Erythroblast (primary cell): ENCODE data around the gene WDR5B.
"Not testable (repeated sequence)": the region's sequence is repeated elsewhere in the genome, so short reads cannot be mapped to it uniquely, and the experiment has no call there.

Experiments
- DNase-seq, 2 experiments: peaks; one replicate each; lab custom pipeline; 2025; lab: John Stamatoyannopoulos, UW
- GATA1 ChIP-seq: IDR thresholded peaks from 2 replicates; pipeline ENCODE4 v1.6.1; 2011; ENCODE audit warnings: low read depth, mild to moderate bottlenecking, control low read depth, low read length, moderate library complexity
- POLR2A ChIP-seq: IDR thresholded peaks from 2 replicates; pipeline ENCODE4 v1.6.1; 2011; ENCODE audit warnings: mild to moderate bottlenecking, low read length

The WDR5B gene

DNA sequence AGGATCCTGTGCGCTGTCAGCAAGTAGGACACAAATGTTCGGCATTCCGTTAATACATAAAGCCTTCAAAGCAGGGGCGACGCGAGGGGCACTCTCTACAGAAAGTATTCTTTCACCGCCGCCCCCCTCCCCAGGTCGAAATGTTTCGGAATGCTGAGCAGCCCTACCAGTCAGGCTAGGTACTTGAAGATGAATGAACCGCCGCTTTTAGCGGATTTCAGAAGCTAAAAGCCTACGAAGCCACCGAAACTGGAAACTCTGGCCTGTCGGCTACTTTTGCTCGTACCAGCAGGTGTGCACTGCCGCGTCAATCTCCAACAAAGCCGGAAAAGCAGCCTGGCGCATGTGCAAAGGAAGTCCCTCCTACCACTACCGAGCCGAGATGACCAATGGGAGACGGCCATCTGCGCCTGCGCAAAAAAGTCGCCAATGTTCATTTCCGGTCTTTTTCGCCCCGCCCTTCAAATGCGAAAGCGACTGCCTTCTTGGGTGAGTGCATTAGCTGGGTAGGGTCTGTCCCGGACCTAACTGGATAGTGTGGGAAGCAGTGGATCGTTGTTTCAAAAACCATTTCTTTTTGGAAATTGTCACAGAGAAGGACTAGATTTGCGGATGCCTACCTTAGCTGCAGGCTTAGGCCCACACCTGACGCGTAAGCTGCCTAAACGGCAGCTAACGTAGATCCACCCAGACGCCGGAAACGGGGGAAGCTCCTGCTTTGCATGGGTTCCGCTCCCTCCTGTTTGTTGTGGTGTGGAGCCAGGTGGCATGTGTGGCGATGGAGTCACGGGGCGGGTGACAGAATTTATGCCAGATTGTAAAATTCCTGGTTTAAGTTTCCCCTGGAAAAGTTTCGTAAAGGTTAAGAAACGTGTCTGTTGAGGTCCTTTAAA, at the start of gene WDR5B:
WDR5B (minus strand) TSS at position 301 of the 893 bp plus-strand sequence. CDS start 534 bp downstream, outside the sequence.
- TF ChIP-seq GATA1 = no peak
- peak; percentile 99 for TF ChIP-seq POLR2A
- no peak for DNase-seq

DNA sequence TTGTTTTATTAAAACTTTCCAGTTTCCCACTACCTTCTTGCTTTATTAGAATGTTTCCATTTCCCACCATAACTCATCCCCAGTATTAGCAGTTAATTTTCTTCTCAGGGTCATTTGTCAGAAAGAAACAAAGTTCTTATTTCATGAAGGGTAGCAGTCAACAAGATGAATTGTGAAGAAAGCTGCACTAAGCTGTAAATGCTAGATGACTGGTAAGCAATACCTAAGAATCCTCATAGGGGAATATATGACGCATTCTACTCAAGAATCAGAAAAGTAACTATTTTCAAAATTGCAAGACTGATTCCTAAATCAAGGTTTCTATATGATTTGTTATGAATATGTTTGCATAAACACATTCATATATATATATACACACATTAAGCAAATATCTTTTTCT, 48.8 kb upstream of the WDR5B start:
- TF ChIP-seq POLR2A (no peak), GATA1 (no peak)
- DNase-seq = no peak

DNA sequence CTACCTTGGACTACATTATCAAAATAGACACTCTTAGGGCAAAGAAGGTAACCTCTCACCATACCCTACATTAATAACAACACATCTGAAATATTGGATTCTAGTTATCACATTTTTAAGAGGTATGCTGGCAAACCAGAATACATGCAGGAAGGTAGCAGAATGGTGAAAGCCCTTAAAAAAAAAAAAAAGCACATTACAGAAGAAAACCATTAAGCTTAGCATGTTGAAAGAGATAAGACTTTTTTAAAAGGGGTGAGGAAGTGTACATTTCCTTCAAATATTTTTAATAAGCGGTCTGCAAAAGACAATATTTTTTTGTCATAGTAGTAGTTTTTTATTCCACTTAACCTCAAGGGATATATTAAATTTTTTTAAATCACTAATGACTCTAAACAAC, 46.5 kb upstream of the WDR5B start:
- DNase-seq = no peak
- TF ChIP-seq POLR2A (no peak), GATA1 (no peak)

DNA sequence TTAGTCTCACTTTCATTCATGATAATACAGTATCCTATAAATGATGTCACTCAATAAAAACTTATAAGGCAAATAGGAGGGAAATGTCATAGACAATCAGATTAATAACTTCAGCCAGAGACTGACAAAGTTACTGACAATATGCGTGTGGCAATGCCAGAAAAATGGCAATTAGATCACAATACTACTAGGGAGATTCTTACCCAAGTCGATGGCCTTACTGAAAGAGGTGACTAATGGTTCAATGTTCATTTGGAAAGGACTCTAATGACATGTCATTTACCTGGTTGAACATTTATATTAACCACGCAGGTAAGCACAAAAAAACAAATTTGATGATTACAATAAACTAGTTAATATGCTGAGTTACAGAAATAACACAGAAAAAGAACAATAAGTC, 45.9 kb upstream of the WDR5B start:
- no peak for TF ChIP-seq POLR2A
- TF ChIP-seq GATA1 = no peak

DNA sequence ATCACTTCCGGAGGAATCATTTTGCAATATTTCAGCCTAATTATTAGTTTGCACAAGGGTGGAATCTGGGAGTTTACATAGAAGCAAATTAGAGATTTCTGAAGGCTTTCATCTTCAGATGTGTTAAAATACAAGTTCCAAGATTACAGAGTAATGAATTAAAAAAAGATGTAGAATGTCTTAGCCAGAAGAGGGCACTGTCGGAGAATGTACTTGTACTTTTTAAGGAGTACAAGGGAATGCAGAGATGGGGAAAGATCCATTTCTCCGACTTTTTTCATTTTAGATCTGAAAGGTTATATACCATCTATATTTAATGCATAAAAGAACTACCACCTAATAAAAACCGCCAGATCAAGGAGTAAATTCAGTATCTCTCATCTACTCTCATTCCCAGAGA, 43.1 kb upstream of the WDR5B start:
- TF ChIP-seq POLR2A = no peak
- no peak for TF ChIP-seq GATA1
- peak; percentile 49 to 68 for DNase-seq

More for the DNA sequence above, 45.9 kb upstream of the WDR5B start:
- DNase-seq = no peak

DNA sequence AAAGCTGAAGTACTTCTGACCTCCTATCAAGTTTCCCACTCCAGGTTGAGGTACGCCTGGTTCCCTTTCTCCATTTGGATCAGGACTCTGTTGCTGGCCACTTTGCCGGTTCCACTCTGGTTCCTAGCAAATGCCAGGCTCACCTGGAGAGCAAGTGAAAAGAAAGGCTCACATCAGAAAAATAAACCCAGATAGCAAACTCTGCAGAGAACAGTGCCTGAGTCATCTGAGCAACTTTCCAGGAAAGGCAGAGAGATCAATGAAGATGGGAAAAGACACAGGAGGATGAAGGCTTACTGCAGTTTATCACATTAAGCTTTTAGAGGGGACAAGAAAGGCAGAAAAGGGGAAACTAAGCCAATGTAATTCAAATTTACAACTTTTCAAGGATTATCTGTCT, 41.8 kb upstream of the WDR5B start:
- TF ChIP-seq POLR2A (no peak), GATA1 (no peak)
- DNase-seq = no peak

DNA sequence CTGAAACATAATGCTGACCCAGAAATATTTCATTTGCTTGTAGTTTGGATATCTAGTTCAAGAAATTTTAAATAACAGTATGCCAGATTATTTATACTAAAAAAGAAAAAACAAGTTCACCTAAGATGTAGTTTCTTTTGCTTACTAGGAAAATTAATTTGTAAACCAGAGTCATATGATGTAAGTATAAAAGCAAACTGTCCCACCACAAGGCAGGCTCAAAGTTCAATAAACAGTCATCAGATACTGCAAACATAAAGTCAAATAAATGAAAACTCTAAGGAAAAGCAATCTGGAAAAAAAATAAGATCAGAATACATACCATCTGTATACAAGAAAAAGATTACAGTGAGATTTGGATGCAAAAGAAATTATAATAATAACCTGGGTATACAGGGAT, 40.2 kb upstream of the WDR5B start:
- TF ChIP-seq GATA1 = no peak
- TF ChIP-seq POLR2A = no peak
- DNase-seq = no peak

DNA sequence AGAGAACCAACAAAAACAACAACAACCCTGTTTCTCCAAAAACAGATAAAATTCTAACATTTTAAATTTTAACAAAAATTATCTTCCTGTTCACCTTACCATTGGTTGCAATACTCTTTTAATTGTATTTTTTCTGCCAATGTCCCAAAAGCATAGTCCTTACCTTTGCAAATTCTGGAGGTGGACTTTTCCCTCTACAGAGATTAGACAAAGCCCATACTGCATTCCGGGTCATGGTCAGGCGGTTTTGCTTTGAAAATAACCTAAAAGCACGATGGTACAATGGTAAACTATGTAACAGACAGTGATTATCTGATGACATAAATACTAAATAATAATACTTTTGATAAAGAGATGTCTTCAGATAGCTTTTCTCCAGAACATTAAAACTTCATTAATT, 35.5 kb upstream of the WDR5B start:
- DNase-seq = no peak
- TF ChIP-seq GATA1 (no peak), POLR2A (no peak)

DNA sequence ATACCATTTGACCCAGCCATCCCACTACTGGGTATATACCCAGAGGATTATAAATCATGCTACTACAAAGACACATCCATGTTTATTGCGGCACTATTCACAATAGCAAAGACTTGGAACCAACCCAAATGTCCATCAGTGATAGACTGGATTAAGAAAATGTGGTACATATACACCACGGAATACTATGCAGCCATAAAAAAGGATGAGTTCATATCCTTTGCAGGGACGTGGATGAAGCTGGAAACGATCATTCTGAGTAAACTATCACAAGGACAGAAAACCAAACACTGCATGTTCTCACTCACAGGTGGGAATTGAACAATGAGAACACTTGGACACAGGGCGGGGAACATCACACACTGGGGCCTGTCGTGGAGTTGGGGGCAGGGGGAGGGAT, 32.4 kb upstream of the WDR5B start:
- not testable (repeated sequence) for DNase-seq

DNA sequence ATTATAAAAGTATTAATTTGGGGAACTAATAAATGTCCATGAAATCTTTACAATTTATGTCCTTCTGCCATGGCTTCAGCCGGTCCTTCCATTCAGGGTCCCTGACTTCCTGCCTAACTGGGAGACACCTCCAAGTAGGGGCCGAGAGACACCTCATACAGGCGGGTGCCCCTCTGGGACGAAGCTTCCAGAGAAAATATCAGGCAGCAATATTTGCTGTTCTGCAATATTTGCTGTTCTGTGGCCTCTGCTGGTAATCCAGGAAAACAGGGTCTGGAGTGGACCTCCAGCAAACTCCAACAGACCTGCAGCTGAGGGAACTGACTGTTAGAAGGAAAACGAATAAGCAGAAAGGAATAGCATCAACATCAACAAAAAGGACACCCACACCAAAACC, 28.6 kb upstream of the WDR5B start:
- not testable (repeated sequence) for DNase-seq

DNA sequence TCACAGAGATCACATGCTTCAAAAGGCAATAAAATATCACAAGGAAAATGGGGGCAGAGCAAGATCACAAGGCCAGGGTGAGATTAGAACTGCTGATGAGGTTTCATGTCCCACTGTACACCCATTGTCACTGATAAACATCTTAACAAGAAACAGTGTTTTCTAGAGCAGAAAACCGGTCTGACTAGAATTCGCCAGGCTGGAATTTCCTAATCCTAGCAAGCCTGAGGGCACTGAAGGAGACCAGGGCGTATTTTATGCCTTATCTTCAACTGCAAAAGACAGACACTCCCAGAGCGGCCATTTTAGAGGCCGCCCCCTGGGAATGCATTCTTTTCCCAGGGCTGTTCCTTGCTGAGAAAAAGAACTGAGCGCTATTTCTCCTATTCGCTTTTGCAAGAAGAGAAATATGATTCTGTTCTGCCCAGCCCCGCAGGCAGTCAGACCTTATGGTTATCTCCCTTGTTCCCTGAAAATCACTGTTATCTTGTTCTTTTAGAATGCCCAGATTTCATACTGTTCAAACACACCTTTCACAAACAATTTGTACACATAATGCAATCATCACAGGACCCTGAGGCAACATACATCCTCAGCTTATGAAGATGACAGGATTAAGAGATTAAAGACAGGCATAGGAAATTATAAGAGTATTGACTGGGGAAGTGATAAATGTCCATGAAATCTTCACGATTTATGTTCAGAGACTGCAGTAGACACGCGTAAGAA, 28.1 kb upstream of the WDR5B start:
- DNase-seq = peak in 1 of 2 experiments; percentile 14

DNA sequence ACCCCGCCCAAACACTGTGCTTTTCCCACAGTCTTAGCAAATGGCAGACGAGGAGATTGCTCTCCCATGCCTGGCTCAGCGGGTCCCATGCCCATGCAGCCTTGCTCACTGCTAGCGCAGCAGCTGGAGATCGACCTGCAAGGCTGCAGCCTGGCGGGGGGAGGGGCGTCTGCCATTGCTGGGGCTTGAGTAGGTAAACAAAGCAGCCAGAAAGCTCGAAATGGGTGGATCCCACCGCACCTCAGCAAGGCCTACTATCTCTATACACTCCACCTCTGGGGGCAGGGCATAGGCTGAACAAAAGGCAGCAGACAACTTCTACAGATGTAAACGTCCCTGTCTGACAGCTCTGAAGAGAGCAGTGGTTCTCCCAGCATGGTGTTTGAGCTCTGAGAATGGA, 27.2 kb upstream of the WDR5B start:
- no peak for DNase-seq
- TF ChIP-seq GATA1 (no peak), POLR2A (no peak)

DNA sequence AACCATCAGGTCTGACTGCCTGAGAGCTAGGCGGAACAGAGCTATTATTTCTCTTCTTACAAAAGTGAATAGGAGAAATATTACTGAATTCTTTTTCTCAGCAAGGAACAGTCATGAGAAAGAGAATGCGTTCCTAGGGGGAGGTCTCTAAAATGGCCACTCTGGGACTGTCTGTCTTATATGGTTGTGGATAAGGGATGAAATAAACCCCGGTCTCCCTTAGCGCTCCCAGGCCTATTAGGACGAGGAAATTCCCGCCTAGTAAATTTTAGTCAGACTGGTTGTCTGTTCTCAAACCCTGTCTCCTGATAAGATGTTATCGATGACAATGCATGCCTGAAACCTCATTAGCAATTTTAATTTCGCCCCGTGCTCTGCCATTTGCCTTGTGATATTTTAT, 20.1 kb upstream of the WDR5B start:
- DNase-seq = peak; percentile 21 to 30
- no peak for TF ChIP-seq GATA1
- no peak for TF ChIP-seq POLR2A

DNA sequence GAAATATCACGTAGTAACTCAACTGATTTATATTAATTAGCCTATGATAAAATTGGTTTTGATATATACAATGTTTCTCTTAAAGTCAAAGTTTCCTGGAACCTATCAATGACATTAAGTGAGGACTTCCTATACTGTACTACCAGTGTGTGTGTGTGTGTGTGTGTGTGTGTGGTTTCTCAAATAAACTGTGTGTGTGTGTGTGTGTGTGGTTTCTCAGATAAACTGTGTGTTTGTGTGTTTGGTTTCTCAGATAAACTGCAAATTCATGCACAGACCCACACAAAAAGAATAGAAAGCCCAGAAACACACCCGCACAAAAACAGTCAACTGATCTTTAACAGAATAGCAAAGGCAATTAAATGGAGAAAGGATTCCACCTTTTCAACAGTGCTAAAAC, 14.5 kb upstream of the WDR5B start:
- DNase-seq = peak; percentile 26 to 46
- TF ChIP-seq POLR2A = no peak
- no peak for TF ChIP-seq GATA1

DNA sequence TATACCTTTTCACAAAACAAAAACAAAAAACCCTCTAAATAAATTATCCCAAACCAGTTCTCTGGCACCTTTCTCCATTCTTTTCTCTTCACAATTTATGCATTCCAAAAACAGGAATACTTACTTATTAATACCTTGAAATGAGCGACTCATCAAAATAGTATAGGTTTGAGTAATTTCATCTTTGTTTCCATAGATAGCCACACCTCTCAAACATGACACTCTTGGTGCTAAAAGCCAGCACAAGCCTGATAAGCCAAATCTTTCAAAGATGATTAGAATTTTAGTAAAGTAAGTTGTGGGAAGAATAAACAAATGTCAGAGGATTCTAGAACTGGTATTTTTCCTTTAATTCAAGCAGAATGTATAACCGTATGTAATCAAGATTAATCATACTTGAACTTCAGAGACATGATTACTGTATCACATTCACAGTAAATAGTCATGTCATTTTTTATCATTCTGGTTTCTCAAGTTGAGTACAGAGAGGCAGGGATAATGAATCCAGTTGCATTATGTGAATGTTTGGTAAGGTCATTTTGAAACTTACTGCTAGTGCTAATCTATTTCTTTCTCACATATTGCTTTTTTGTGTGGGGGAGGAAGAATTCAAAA, 12.1 kb upstream of the WDR5B start:
- TF ChIP-seq GATA1 (no peak), POLR2A (no peak)
- DNase-seq = peak in 1 of 2 experiments; percentile 22
